Fibroblast of peridontal ligament (primary cell): ENCODE data around the gene ZC3H12D.
"Not testable (repeated sequence)": the region's sequence is repeated elsewhere in the genome, so short reads cannot be mapped to it uniquely, and the experiment has no call there.

Experiments used
- DNase-seq: peaks from one replicate; pipeline ENCODE4 v3.0.0-alpha.2; 2010; ENCODE audit errors: extremely low read depth

Gene ZC3H12D

DNA sequence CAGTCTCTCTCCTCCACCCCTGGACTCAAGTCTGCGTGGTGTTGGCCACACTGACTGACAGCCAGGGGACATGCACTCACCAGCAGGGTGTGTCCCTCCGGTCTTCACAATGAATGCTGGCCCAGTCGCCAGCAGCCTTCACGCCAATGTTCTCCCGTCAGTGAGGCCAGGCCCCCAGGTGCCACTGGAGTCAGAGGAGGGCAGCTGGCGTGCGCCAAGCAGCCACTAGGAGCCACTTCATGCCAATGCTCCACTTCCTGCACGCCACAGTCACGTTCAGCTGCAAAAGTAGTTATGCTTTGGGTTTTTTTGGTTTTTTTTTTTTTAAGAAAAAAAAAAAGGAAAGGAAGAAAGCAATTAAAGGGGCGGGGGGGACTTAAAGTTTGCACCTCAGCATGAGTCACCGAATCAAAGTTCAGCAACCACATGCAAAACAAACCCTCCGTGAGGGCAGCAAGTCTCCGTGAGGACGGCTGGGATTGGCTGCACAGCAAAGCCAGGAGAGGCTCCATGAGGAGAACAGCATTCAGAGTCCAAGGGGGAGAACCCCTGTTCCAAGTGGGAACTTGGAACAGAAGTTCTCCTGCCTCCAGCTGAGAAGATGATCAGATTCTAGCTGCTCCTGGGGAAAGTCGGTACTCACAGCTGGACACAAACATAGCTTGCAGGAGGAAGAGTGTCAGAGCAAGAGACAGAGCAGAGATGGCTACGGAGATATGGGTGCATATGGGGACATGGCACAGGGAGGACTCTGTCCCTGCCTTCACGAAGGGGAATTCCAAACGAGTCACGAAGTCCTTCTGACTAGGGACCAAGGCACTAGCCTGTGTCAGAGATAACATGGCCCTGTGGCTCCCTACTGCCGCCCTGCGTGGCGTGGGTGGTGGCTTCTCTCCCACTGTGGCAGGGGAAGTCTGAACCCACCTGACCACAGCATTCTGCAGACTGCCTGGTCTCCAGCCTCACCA lies at the start of gene ZC3H12D:
Gene ZC3H12D, minus strand, starts transcription at position 282 of the 968 bp plus-strand sequence. CDS start 10,471 bp downstream, outside the sequence.
- peak; percentile 44 for DNase-seq

GRCh38 chr6:149529650-149530049 lies 44.8 kb upstream of the ZC3H12D start:
- no peak for DNase-seq

DNA sequence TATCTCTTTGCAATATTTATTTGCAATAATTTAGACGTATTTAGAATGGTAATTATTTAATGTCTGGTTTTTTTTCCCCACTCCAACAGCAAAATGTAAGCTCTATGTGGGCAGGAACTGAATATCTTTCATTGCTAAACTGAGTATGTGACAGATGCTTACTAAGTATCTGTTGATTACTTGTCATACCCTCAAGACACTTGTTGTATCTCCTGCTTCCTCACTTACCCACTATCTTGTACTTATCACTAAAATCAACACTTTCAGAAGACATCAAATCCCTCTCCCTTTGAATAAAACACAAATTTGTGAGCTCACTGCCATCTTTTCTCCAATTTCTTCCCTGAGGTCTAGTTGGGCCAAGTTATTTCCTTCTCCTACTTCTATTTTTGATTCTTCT lies 30.7 kb upstream of the ZC3H12D start:
- no peak for DNase-seq

GRCh38 chr6:149513915-149514314 lies 29.1 kb upstream of the ZC3H12D start:
- no peak for DNase-seq

DNA sequence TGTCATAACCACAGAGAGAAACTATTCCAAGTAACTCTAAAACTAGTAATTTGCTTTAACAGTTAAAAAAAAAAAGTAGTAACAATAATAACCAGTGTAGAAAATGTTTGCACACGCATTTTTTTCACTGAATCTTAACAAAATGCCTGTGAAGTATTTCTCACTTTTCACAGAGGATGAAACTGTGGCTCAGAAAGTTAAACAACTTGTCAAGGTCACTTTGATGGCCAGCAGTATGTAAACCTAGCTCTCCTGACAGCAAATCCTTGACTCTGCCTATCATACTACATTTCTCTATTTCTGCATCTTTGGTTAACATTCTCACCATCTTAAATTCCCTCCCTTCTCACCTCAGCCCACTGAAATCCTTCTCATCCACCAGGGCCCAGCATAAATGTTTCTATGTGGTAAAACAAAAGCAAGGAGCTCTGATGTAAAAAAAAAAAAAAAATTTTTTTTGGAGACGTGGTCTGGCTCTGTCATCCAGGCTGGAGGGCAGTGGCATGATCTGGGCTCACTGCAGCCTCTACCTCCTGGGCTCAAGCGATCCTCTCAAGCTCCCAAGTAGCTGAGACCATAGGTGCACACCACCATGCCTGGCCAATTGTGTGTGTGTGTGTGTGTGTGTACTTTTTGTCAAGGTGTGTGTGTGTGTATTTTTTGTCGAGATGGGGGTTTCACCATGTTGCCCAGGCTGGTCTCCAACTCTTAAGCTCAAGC lies 26.1 kb upstream of the ZC3H12D start:
- DNase-seq: no peak

DNA sequence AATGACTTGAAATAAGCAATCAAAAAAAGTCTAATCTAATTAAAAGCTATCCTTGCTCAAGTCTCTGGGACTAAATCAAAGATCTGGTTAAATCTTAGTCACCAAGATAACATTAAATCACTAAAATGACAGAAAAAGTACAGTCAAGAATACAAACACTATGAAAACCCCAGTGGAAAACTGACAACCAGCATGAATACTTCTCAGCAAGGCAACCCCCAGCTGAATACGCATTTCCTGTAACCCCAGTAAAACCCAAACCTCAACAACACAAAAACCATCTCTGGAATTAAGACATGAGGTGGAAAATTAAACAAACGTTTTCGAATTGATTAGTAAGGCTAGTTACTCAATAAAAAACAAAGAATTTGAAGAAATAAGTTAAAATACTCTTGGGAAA lies 23.7 kb upstream of the ZC3H12D start:
- DNase-seq: peak; percentile 58

- DNase-seq: no peak
Measured at GRCh38 chr6:149503872-149504271, 19.1 kb upstream of the ZC3H12D start.

- DNase-seq: no peak
Measured at GRCh38 chr6:149503276-149503675, 18.5 kb upstream of the ZC3H12D start.

- no peak for DNase-seq
Measured at GRCh38 chr6:149501768-149502167, 17.0 kb upstream of the ZC3H12D start.

DNA sequence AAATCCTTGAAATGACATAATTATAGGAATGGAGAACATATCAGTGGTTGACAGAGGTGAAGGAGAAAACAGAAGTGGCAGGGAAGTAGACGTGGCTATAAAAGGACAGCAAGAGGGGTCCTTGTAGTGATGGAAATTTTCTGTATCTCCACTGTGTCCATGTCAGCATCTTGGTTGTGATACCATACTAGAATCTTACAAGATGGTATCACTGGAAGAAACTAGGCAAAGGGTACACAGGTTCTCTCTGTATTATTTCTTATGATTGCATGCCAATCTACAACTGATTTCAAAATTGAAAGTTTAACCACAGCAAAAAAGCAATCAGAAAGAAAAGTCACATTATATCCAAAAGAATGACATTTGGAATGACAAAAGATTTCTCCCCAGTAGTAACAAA lies 16.4 kb upstream of the ZC3H12D start:
- no peak for DNase-seq

GRCh38 chr6:149500096-149500495 lies 15.3 kb upstream of the ZC3H12D start:
- DNase-seq: no peak

DNA sequence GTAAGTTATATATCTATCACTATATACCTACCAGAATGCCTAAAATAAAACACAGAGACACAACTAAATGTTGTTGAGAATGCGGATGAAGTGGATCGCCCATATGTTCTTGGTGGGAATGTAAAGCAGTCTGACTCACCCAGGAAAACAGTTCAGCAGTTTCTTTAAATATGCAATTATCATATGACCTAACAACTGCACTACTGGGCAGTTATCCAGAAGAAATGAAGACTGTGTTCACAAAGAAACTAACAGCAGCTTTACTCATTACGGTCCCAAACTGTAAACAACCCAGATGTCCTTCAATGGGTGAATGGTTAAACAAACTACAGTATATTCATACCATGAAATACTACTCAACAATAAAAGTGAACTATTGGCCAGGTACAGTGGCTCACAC lies 14.3 kb upstream of the ZC3H12D start:
- DNase-seq: peak; percentile 89

GRCh38 chr6:149497365-149497764 lies 12.6 kb upstream of the ZC3H12D start:
- DNase-seq: no peak

DNA sequence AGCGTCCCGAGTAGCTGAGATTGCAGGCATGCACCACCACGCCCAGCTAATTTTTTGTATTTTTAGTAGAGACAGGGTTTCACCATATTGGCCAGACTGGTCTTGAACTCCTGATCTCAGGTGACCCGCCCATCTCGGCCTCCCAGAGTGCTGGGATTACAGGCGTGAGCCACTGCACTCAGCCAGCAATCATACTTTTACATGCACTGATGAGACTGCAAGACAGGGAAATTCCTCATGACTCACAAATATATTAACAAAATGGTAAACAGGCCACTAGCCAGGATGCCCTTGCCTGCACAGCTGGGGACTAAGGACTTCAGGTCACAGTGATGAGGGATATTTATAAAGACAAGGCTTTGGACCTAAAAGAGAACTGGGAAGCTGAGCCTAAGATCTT lies 11.8 kb upstream of the ZC3H12D start:
- DNase-seq: peak; percentile 45

GRCh38 chr6:149495349-149496016 lies 10.7 kb upstream of the ZC3H12D start:
- DNase-seq: not testable (repeated sequence)

DNA sequence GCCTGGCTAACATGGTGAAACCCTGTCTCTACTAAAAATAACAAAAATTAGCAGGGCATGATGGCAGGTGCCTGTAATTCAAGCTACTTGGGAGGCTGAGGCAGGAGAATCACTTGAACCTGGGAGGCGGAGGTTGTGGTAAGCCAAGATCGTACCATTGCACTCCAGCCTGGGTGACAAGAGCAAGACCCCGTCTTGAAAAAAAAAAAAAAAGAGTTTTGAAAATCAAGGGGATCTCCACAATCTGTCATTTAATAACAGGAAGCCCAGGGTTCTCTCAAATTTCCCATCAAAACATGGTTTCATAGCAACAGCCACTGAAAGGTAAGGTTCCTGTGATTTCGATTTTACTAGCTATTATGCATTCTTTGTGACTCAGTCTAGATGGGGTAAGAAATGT lies 10.0 kb upstream of the ZC3H12D start:
- not testable (repeated sequence) for DNase-seq

GRCh38 chr6:149493761-149494320 lies 9.0 kb upstream of the ZC3H12D start:
- DNase-seq: no peak

DNA sequence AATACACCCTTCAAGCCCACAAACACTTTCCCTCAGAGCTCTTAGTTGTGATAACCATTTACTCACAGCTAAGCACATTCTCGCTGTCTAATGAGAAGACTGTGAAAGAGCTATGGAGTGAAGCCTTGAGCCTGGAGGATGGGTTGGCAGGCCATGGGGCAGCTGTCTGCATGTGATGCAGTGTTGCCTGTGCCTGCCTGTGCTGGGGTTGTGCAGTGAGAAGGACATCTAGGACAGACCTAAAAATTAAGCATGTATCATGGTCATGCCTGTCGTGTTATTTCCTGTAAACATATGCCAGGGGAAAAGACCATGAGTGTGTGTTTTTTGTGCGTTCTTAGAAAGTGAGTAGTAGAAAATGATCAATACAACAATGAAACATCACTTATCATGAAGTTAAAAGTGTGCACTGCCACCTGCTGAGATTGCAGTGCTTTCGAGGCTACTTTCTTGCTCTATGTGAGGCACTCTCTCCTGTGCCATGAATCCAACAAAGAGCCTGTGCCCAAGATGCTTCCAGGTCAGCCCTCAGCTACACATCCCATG lies 8.1 kb upstream of the ZC3H12D start:
- no peak for DNase-seq

DNA sequence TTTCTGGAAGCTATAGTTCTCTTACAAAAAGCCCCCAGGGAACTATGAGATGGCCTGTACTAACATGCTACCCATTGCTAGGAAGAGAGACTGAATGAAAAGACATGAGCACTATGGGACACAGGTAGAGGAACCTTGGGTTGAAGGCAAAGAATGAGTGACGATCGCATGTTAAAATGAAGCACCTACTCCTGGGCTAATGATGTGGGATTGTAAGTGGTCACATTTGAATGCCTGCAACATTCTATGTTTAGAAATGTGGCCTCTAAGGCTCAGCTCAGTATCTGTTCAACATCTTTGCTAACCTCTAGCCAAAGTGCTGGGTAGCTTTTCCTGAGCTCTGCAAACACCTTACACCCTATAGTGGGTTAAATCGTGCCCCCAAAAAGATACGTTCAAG lies 5.2 kb upstream of the ZC3H12D start:
- no peak for DNase-seq

DNA sequence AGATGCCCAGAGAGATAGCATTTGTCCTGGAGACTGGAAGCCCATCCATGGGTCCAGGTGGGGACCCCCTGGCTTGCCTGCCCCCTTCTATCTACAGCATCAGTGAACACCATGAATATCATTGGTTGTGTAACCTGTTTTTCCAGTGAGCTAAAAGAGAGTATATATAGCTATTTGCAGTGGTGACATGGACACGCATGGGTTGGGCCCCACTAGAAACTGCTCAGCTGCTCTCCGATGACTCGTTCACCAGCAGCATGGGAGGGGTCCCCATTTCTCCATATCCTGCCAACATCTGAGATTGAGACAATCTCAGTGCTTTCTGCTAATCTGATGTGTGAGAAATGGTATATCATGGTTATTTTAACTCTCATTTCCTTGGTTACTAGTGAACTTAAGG lies 4.0 kb upstream of the ZC3H12D start:
- DNase-seq: no peak

DNA sequence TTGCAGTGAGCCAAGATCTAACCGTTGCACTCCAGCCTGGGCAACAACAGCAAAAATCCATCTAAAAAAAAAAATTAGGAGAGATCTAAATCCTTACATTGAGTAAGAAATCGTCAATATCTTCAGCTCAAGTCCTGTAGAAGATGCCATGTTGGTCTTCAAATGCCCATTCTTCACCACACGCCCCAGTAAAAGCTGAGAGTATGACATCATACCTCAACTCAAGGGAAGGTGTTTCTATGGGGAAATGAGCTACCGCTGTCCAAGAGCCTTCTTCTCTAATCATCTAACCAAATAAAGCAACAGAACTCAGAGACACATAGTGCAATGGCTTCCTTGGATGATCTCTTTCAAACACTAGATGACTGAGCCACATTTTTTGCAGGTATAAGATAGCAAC lies 2.5 kb upstream of the ZC3H12D start:
- no peak for DNase-seq
